Transverse colon (tissue), 4 donors: ENCODE results near the gene OR2B6. TPM values are rescaled to one million over a fixed set of nuclear protein-coding genes. Genes with fewer than 3 reads are reported as not detected.

Experiments used
- DNase-seq: peaks from one replicate; pipeline ENCODE4 v3.0.0-alpha.2; 2019
- H3K27ac ChIP-seq, 4 donors: fragments of 200-600 bp; sonication (generic); 2 replicates each; pipeline ENCODE4 v1.5.1; 2016 to 2018; ENCODE audit warnings: inconsistent platforms in 4 of 4
- H3K27me3 ChIP-seq: fragments of 200-600 bp; sonication (generic); 2 replicates; pipeline ENCODE4 v1.5.1; 2017; ENCODE audit warnings: inconsistent platforms
- H3K36me3 ChIP-seq, 4 donors: fragments of 200-600 bp; sonication (generic); 2 replicates each; pipeline ENCODE4 v1.5.1; 2017 to 2019; ENCODE audit warnings: inconsistent platforms in 4 of 4
- H3K4me1 ChIP-seq, 4 donors: fragments of 200-600 bp; sonication (generic); 2 replicates each; pipeline ENCODE4 v1.5.1; 2017 to 2020; ENCODE audit warnings: inconsistent platforms in 4 of 4
- H3K4me3 ChIP-seq, 4 donors: fragments of 200-600 bp; sonication (generic); 1 replicate in 1 of 4; 2 replicates in 3 of 4; pipeline versions ENCODE4 v1.5.1 to v1.6.1; 2017 to 2019; ENCODE audit warnings: inconsistent platforms in 4 of 4
- H3K9me3 ChIP-seq, 2 donors: fragments of 200-600 bp; sonication (generic); 2 replicates each; pipeline ENCODE4 v1.5.1; 2017 to 2019; ENCODE audit warnings: inconsistent platforms in 2 of 2
- EP300 ChIP-seq: sonication (generic); formaldehyde crosslinking; IDR thresholded peaks from one replicate; pipeline ENCODE4 v1.6.1; 2017; ENCODE audit warnings: antibody characterized with exemption, low read depth
- POLR2A ChIP-seq: fragments of 450-650 bp; IDR thresholded peaks from one replicate; pipeline ENCODE4 v1.6.1; 2016; ENCODE audit warnings: antibody characterized with exemption, mild to moderate bottlenecking, moderate library complexity
- POLR2AphosphoS5 ChIP-seq, 3 donors: sonication (generic); formaldehyde crosslinking; IDR thresholded peaks; one replicate each; pipeline ENCODE4 v1.6.1; 2016; ENCODE audit warnings: antibody characterized with exemption in 3 of 3
- WGBS, 2 donors: methylation state at CpG; one replicate each; pipeline ENCODE4 v1.1.5; 2018; ENCODE audit warnings: low coverage in 1 of 2; 5-methylcytosine and 5-hydroxymethylcytosine counted together
- in situ Hi-C, 4 donors: fragments of 200-750 bp; cut with MboI; loops; one replicate each; pipeline versions ENCODE4 v1.15.0 to v1.15.1; 2017; ENCODE audit warnings: low sequenced_read_pairs in 3 of 4, low pct_ligation_motif_present in 1 of 4, low pct_unique_long_range_greater_than_20kb in 1 of 4
- intact Hi-C: fragments of 100-400 bp; cut with DNase I; formaldehyde crosslinking; loops from one replicate; pipeline ENCODE4 v1.15.1; 2023; ENCODE audit warnings: low total_unique reads
- total RNA-seq, 4 donors: library from RNA; depleted of rRNA; stranded (reverse); fragments of >200 nt; gene quantifications; one replicate each; pipeline ENCODE4 v1.1.0, GENCODE V29; 2016
- TF ChIP-seq, protein P1 (sequence below), 5 experiments: fragments of 200-600 bp in 3 of 5; fragments of 450-650 bp in 2 of 5; sonication (generic) in 3 of 5; IDR thresholded peaks; 1 replicate in 2 of 5; 2 replicates in 3 of 5; pipeline ENCODE4 v1.5.1; 2016 to 2017; ENCODE audit warnings: antibody characterized with exemption in 5 of 5, inconsistent platforms in 3 of 5, mild to moderate bottlenecking in 2 of 5, moderate library complexity in 1 of 5

Gene OR2B6
- total RNA-seq, 4 donors from 2014 or later, result not detected

DNA sequence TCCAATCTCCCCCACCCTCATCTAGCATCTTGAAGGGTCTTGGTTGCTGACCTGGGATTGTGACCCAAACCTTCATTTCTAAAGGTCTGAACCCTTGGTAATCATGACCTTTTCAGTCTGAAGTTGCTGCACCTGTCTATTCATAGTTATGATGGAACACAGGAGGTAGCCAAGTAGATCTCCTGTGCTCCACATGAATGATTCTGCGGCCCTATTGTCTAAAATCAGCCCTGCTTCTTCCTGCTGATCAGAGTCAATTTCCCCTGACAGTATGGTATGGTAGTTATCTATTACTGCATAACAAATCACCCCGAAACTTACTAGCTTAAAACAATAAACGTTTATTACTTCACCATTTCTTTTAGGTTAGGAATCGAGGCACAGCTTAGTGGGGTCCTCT, 9.0 kb downstream of the OR2B6 start:
- Histone ChIP-seq H3K36me3 (no peaks in the 10 kb centered on the region), H3K4me1 (no peaks in the 10 kb centered on the region), H3K27ac (no peak overlapping the region), H3K4me3 (no peak overlapping the region), H3K9me3 (peaks cover 4 to 13% of the 10 kb centered on the region in 2 donors), H3K27me3 (no peaks in the 10 kb centered on the region)
- DNase-seq, result no peak
- in situ Hi-C loops, result no loop called here
- no peak for TF ChIP-seq EP300
- TF ChIP-seq, protein P1, sequence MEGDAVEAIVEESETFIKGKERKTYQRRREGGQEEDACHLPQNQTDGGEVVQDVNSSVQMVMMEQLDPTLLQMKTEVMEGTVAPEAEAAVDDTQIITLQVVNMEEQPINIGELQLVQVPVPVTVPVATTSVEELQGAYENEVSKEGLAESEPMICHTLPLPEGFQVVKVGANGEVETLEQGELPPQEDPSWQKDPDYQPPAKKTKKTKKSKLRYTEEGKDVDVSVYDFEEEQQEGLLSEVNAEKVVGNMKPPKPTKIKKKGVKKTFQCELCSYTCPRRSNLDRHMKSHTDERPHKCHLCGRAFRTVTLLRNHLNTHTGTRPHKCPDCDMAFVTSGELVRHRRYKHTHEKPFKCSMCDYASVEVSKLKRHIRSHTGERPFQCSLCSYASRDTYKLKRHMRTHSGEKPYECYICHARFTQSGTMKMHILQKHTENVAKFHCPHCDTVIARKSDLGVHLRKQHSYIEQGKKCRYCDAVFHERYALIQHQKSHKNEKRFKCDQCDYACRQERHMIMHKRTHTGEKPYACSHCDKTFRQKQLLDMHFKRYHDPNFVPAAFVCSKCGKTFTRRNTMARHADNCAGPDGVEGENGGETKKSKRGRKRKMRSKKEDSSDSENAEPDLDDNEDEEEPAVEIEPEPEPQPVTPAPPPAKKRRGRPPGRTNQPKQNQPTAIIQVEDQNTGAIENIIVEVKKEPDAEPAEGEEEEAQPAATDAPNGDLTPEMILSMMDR (IDR thresholded peaks at IDR 0.05), result no peak
- TF ChIP-seq POLR2AphosphoS5 (IDR thresholded peaks at IDR 0.05), result no peak
- no peak for TF ChIP-seq POLR2A
- 60 to 85% methylated on average over 1 to 4 of the region's 4 CpGs for WGBS, 2 donors
- intact Hi-C loops, result no loop called here

DNA sequence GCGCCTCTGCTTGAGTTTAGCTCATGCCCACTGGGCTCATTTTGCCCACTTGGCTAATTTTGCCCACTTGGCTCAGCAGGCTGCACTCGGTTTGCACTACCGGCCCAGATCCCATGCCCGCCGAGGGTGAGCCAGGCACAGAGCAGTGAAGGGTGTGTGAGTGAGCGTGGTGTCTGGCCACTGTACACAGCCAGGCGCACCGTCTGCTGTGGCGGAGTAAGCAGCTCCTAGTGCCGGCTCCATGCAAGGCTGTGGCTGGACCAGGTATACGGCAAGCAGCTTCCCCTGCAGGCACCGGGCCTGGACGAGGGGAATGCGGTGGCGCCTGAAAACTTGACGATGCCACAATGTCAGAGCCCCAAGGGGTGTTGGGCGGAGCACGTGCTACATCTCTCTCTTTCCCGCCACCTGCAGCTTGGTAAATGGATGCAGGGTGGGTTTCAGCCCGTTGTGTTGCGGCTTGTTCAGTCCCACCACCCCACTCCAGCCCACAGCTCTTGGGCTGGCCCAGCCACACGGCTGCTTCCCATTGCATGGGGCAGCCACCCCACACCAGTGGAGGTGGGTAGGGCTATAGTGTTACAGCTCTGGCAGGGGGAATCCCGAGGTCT, 9.9 kb downstream of the OR2B6 start:
- 90 to 100% methylated on average over 1 to 23 of the region's 23 CpGs for WGBS, 2 donors
- in situ Hi-C loops, result no loop called here
- H3K27me3 ChIP-seq, result no peaks in the 10 kb centered on the region
- TF ChIP-seq POLR2A, result no peak
- TF ChIP-seq POLR2AphosphoS5 (IDR thresholded peaks at IDR 0.05), result no peak
- no peak for TF ChIP-seq EP300
- TF ChIP-seq, protein P1 (IDR thresholded peaks at IDR 0.05), result no peak
- H3K4me1 ChIP-seq, result no peaks in the 10 kb centered on the region
- peaks cover 4 to 13% of the 10 kb centered on the region in 2 donors for H3K9me3 ChIP-seq
- intact Hi-C loops, result no loop called here
- no peak for DNase-seq
- H3K36me3 ChIP-seq, result no peaks in the 10 kb centered on the region
- no peak overlapping the region for H3K4me3 ChIP-seq
- H3K27ac ChIP-seq, result no peak overlapping the region

DNA sequence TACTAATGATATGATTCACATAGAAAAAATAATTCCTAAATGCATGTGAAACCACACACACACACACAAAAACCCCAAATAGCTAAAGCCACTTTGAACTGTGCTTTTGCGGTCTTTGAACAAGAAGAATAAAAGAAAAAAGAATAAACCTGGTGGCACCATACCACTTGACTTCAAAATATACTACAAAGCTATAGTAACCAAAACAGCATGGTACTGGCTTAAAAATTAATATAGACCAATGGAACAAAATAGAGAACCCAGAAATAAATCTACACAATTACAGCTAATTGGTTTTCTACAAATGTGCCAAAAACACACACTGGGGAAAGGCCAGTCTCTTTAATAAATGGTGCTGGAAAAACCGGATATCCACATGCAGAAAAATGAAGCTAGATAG, 13.4 kb downstream of the OR2B6 start:
- intact Hi-C loops (no loop called here), in situ Hi-C loops (no loop called here)
- Histone ChIP-seq H3K27me3 (no peaks in the 10 kb centered on the region), H3K36me3 (no peaks in the 10 kb centered on the region), H3K9me3 (peaks cover 4 to 13% of the 10 kb centered on the region in 2 donors), H3K4me1 (no peaks in the 10 kb centered on the region), H3K27ac (no peak overlapping the region), H3K4me3 (no peak overlapping the region)
- no peak for DNase-seq
- TF ChIP-seq, protein P1 (IDR thresholded peaks at IDR 0.05), result no peak
- no peak for TF ChIP-seq POLR2AphosphoS5 (IDR thresholded peaks at IDR 0.05)
- no peak for TF ChIP-seq POLR2A
- no peak for TF ChIP-seq EP300
- 91 to 100% methylated on average over 2 of the region's 2 CpGs for WGBS, 2 donors

DNA sequence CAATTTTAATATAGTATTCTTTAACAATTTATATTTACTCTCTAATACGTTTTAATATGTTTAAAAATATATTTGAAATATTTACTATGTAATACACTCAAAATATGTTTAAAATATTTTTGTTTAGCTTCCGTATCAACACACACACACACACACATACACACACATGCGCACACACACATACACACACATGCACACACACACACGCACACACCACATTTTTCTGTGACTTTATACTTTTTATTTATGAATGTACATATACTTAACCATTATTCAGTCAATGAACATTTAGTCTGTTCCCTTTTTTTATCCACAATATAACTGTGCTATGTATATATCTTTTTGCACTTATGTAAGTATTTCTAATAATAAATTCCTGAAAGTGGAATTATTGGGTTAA, 15.7 kb downstream of the OR2B6 start:
- Histone ChIP-seq H3K27ac (no peak overlapping the region), H3K27me3 (peaks cover 3% of the 10 kb centered on the region), H3K4me3 (no peak overlapping the region), H3K4me1 (no peaks in the 10 kb centered on the region), H3K9me3 (peaks cover 4 to 13% of the 10 kb centered on the region in 2 donors), H3K36me3 (no peaks in the 10 kb centered on the region)
- 83 to 86% methylated on average over 4 of the region's 4 CpGs for WGBS, 2 donors
- DNase-seq, result no peak
- no peak for TF ChIP-seq POLR2AphosphoS5 (IDR thresholded peaks at IDR 0.05)
- TF ChIP-seq EP300, result no peak
- TF ChIP-seq POLR2A, result no peak
- TF ChIP-seq, protein P1 (IDR thresholded peaks at IDR 0.05), result no peak
- in situ Hi-C loops, result no loop called here
- intact Hi-C loops, result no loop called here
